ENCODE results near the gene CD163L1.

Gene CD163L1

GRCh38 chr12:7321624-7322023 lies 122.3 kb downstream of the CD163L1 start:
- DNase-seq, result no peak

DNA sequence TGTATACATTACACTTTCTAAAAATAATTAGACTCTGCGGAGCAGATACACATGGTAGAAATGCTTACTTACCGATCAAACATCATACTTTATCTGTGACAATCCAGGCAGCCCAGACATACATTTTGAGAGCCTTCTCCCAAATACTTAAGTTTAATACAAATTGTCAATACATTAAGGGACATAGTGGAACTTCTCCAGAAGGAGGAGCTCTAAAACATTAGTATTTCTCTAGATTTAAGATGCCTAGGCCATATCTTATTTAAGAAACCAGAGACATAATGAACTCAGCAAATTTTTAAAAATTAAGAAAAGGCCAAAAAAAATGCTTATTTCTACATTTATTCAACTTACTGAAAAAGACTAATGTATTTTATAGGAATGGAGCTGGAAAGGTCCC lies 124.0 kb downstream of the CD163L1 start:
- DNase-seq, result no peak

DNA sequence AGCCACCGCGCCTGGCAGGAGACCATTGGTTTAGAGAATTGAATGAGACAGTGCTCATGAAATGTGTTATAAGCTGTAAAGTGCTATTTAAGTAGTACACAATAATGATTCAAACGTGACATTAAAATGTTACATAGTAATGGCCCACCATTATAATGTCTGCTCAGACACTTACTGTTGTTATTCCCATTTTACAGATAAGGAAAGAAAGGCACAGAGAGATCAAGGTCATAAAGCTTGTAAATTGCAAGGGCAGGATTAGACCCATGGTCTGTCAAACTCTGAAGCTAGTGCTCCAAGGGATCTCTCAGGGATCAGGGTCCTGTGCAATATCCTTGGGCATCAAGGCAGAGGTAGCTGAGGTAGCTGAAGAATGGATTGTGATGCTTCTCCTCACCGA lies 133.9 kb downstream of the CD163L1 start:
- DNase-seq, result no peak
